Spleen (tissue), 7 donors: ENCODE data around the gene ADCY2.

Experiments
- POLR2A ChIP-seq, 3 donors: fragments of 450-650 bp; IDR thresholded peaks; one replicate each; pipeline ENCODE4 v1.5.1; 2017; ENCODE audit warnings: antibody characterized with exemption in 3 of 3, mild to moderate bottlenecking in 1 of 3
- TF ChIP-seq, protein P1 (sequence below), 11 experiments: fragments of 200-600 bp in 7 of 11; fragments of 450-650 bp in 4 of 11; sonication (generic) in 4 of 11; IDR thresholded peaks in 8 of 11; conservative IDR thresholded peaks in 3 of 11; 1 replicate in 7 of 11; 2 replicates in 4 of 11; pipeline versions ENCODE4 v1.4.0 to v1.8.0; 2016 to 2021; ENCODE audit warnings: antibody characterized with exemption in 11 of 11, inconsistent platforms in 4 of 11, mild to moderate bottlenecking in 1 of 11
- donor health status: DM: no; HTN: no; CAD: no; lungs with moderate emphysema.
- donor health status: DM: no; HTN: no; CAD: no.
- donor health status: DM: no; HTN: no; CAD: no.

DNA sequence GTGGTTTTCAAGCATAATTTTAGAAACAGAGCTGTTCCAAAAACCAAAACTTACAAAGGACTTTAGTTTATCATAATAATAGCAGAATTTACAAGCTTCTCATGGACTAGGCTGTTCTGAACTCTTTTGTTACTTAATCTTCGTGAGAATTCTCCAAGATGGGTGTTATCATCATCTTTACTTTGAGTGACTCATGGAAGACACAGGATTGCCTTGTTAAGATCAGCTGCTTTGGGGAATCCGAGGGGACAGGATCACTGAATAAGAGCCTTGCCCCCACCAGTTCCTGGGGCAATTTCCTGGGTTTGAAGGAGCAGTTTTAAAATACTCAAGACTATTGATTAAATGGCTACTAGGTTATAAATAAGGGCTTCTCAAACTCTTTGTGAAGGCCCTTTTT, 374.5 kb downstream of the ADCY2 start:
- TF ChIP-seq, protein P1, sequence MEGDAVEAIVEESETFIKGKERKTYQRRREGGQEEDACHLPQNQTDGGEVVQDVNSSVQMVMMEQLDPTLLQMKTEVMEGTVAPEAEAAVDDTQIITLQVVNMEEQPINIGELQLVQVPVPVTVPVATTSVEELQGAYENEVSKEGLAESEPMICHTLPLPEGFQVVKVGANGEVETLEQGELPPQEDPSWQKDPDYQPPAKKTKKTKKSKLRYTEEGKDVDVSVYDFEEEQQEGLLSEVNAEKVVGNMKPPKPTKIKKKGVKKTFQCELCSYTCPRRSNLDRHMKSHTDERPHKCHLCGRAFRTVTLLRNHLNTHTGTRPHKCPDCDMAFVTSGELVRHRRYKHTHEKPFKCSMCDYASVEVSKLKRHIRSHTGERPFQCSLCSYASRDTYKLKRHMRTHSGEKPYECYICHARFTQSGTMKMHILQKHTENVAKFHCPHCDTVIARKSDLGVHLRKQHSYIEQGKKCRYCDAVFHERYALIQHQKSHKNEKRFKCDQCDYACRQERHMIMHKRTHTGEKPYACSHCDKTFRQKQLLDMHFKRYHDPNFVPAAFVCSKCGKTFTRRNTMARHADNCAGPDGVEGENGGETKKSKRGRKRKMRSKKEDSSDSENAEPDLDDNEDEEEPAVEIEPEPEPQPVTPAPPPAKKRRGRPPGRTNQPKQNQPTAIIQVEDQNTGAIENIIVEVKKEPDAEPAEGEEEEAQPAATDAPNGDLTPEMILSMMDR (IDR thresholded peaks at IDR 0.05 in 8 of 11, conservative IDR thresholded peaks at IDR 0.05 in 3 of 11), result no peak
- no peak for TF ChIP-seq POLR2A (IDR thresholded peaks at IDR 0.05)
